ENCODE measurements around the gene TSC2.

The TSC2 gene

GRCh38 chr16:2070576-2071453 lies 23.0 kb downstream of the TSC2 start:
- DNase-seq (ENCODE audit: low read depth, low spot score), result no peak

- DNase-seq (ENCODE audit: low read depth, low spot score), result no peak
Measured at GRCh38 chr16:2071454-2072202, 23.8 kb downstream of the TSC2 start.

- no peak for DNase-seq (ENCODE audit: low read depth, low spot score)
Measured at GRCh38 chr16:2072926-2073325, 25.1 kb downstream of the TSC2 start.

DNA sequence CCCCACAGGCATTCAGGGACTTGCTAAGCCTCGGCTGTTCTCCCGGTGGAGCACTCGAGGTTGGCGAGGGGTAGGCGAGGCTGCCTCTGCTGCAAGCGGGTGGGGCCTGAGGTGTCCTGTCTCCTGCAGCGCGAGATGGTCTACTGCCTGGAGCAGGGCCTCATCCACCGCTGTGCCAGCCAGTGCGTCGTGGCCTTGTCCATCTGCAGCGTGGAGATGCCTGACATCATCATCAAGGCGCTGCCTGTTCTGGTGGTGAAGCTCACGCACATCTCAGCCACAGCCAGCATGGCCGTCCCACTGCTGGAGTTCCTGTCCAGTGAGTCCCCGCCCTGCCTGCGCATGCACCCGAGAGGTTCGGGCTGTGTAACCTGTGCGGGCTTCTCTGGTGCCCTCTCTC lies 26.3 kb downstream of the TSC2 start:
- no peak for DNase-seq (ENCODE audit: low read depth, low spot score)

DNA sequence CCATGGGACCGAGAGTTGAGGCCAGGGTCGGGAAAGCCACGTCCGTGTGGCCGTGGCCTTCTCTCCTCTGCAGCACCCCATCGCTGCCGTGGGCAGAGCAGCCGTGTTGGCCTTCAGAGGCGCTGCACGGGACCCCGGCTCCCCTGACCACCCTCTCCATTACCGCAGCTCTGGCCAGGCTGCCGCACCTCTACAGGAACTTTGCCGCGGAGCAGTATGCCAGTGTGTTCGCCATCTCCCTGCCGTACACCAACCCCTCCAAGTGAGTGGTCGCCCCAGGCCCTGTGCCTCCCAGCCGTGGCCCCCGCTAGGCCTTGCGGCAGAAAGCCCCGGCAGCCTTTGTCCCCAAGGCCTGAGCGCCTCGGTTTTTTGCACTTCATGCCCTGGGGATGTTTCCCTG lies 27.8 kb downstream of the TSC2 start:
- no peak for DNase-seq (ENCODE audit: low read depth, low spot score)

DNA sequence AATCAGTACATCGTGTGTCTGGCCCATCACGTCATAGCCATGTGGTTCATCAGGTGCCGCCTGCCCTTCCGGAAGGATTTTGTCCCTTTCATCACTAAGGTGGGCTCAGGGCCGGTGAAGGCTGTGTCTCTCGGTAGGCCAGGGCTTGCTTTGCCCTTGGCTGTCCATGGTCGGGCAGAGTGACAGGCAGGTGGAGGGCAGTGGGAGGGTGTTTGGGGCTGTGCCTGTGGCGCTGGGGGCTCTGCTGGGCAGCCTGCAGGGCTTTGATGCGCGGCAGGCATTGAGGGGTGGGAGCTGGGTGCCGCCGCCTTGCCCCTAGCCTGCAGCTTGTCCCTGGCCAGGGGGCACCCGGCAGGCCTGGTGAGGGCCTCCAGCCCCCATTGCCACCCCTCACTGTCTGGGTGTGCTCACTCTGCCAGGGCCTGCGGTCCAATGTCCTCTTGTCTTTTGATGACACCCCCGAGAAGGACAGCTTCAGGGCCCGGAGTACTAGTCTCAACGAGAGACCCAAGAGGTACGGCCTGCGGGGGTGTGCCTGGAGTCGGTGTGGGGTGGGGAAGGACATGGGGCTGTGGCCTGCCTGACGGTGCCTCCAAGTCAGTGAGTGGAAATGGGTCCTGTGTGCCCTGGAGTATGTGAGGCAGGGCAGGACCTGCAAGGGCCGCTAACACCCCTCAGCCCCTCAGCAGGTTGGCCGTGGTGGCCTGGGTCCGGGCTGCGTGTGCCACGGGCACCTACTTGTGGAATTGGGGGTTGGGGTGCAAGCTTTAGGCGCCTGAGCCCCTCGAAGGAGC lies 28.5 kb downstream of the TSC2 start:
- DNase-seq (ENCODE audit: low read depth, low spot score), result no peak

DNA sequence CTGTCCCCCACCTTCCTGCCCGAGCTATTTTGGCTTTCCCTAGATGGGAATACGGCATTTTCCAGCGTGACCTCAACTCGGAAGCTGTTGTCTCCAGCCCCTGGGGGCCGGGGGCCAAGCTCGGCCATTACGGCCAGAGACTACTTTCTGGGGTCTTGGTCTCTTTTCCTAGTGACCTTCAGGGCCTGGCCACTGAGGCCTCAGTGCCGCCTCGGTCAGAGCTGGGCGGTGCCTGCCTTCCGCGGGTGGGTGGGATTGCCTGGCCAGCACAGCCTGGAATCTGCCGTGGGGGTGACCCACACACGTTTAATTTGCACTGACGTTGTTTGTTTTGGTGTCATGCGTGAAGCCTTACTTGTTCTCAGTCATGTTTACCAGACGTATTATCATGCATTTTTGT lies 29.2 kb downstream of the TSC2 start:
- DNase-seq (ENCODE audit: low read depth, low spot score), result no peak

DNA sequence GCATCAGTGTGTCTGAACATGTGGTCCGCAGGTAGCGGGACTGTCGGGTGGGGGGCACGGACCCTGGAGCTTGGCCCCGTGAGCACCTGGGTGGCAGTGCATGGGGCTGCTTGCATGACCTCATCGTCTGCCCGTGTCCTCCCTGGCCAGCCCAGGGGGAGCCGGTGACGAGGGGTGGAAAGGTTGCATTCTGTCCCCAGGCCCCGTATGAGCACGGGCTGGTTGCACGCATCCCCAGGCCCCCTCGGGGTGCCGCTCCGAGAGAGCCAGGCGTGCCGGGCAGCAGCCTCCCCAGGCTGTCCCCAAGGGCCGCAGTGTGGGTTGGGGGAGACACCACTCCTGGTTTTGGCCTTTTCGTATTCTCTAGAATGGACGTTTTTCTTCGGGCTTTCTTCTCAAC lies 29.9 kb downstream of the TSC2 start:
- DNase-seq (ENCODE audit: low read depth, low spot score), result no peak

DNA sequence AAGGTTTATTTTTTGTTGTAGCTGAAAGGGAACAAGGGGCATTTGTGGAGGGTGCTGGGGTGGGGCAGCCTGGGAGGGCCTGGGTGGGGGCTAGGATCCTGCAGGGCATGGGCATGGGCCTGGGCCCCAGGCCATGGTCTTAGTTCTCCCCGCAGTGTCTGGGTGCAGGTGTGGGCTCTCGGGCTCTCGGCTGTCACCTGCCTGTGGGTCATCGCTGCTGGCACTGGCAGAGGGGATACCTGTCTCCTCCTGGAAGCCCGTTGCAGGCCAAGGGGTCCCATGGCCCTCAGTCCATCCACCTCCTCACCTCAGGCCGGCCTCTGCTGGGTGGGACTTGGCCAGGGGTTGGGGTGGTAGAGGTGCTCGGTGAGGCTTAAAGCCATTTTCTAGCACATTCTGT lies 30.3 kb downstream of the TSC2 start:
- DNase-seq (ENCODE audit: low read depth, low spot score), result no peak

- no peak for DNase-seq (ENCODE audit: low read depth, low spot score)
Measured at GRCh38 chr16:2078691-2079090, 30.9 kb downstream of the TSC2 start.

DNA sequence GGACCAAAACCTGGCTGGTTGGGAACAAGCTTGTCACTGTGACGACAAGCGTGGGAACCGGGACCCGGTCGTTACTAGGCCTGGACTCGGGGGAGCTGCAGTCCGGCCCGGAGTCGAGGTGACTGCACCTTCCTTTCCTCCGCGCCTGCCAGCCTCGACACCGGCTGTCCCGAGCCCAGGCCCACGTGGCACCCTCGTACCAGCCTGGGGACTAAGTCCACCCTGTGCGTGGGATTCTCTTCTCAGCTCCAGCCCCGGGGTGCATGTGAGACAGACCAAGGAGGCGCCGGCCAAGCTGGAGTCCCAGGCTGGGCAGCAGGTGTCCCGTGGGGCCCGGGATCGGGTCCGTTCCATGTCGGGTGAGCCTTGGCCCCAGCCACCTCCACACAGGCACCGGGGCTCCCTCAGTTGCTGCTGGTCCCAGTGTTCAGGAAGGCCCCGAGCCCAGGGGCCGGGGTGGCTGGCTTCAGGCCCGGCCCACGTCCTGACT lies 31.6 kb downstream of the TSC2 start:
- DNase-seq (ENCODE audit: low read depth, low spot score), result no peak

GRCh38 chr16:2079991-2080390 lies 32.2 kb downstream of the TSC2 start:
- no peak for DNase-seq (ENCODE audit: low read depth, low spot score)

- DNase-seq (ENCODE audit: low read depth, low spot score), result no peak
Measured at GRCh38 chr16:2081201-2082084, 33.7 kb downstream of the TSC2 start.

GRCh38 chr16:2082171-2082982 lies 34.6 kb downstream of the TSC2 start:
- no peak for DNase-seq (ENCODE audit: low read depth, low spot score)

GRCh38 chr16:2082983-2083364 lies 35.2 kb downstream of the TSC2 start:
- DNase-seq (ENCODE audit: low read depth, low spot score), result no peak

DNA sequence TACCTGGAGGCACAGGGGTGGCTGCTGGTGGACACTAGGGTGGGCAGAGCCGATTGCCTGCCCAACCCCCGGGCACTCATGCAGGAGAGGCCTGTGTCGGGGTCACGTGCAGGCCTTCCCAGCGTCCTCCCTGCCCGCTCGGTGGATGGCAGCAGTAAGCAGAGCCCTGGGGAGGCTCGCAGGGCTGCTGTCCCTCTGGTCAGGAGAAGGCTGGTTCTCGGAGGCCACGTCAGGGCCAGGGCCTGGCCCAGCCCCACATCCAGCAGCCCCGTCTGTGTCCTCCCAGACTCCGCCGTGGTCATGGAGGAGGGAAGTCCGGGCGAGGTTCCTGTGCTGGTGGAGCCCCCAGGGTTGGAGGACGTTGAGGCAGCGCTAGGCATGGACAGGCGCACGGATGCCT lies 35.6 kb downstream of the TSC2 start:
- no peak for DNase-seq (ENCODE audit: low read depth, low spot score)

DNA sequence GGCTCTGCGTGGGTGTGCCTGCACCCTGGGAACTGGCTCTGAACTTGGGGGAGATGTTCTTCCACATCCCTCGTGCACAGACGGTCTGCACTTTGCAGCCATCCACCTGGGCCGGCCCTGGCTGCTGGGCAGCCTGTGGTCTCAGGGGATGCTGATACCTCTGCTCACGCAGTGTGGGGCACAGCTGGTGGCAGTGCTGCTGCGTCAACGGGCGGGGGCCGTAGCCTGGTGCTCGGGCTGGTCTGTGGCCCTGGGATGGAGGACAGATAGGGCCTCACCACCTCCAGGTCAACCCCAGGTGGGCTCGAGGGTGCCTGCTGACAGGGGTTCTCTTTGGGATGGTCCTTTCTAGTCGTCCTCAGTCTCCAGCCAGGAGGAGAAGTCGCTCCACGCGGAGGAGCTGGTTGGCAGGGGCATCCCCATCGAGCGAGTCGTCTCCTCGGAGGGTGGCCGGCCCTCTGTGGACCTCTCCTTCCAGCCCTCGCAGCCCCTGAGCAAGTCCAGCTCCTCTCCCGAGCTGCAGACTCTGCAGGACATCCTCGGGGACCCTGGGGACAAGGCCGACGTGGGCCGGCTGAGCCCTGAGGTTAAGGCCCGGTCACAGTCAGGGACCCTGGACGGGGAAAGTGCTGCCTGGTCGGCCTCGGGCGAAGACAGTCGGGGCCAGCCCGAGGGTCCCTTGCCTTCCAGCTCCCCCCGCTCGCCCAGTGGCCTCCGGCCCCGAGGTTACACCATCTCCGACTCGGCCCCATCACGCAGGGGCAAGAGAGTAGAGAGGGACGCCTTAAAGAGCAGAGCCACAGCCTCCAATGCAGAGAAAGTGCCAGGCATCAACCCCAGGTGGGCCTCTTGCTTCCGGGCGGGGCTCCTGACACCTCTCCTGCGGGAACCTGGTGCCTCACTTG lies 36.3 kb downstream of the TSC2 start:
- no peak for DNase-seq (ENCODE audit: low read depth, low spot score)

DNA sequence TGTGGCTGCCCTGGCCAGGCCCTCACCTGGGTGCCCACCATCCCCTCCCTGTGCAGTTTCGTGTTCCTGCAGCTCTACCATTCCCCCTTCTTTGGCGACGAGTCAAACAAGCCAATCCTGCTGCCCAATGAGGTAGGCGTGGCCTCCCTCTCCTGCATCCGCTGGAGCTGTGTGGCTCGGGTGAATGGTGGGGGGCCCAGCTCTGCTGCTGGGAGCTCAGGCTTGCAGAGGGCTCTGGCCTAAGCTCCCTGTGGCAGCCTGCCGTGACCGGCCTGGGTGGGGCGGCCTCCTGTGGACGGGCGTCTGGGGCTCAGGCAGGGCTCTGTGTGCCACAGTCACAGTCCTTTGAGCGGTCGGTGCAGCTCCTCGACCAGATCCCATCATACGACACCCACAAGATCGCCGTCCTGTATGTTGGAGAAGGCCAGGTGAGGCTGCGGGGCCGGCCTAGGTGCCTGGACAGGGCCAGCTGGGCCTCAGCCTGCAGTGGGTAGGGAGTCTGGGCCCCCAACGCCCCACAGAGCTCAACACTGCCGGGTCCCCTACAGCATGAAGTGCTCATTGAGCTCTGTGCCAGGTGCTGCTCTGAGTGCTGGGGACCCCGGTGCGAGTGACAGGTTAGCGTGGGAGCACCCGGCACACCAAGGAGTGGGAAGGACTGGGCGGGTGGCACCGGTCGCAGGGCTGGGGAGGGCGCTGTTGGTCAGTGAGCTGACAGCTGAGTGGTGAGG lies 37.3 kb downstream of the TSC2 start:
- DNase-seq (ENCODE audit: low read depth, low spot score), result no peak

DNA sequence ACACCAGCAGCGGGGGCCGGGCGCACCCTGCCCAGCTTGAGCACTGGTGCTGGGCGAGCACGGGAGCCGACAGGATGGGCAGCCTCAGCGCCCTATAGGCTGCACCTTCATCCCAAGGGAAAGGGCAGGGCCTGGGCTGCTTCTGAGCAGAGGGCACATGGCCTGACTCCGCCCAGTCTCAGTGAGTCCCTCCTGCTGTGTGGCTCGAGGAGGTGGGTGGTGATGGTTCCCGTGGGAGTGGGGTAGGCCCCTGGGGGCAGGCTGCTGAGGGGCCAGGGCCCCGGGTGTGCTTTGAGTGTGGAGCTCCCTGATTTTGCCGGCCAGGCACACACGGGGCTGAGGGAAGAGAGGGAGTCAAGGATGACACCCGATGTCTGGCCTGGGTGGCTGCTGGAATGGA lies 37.9 kb downstream of the TSC2 start:
- no peak for DNase-seq (ENCODE audit: low read depth, low spot score)
